ENCODE measurements around the gene NCEH1.

The NCEH1 gene

GRCh38 chr3:172641291-172641690 lies 69.6 kb downstream of the NCEH1 start:
- DNase-seq, result no peak

GRCh38 chr3:172640751-172641150 lies 70.1 kb downstream of the NCEH1 start:
- no peak for DNase-seq

- DNase-seq, result no peak
Measured at GRCh38 chr3:172635588-172635987, 75.3 kb downstream of the NCEH1 start.

DNA sequence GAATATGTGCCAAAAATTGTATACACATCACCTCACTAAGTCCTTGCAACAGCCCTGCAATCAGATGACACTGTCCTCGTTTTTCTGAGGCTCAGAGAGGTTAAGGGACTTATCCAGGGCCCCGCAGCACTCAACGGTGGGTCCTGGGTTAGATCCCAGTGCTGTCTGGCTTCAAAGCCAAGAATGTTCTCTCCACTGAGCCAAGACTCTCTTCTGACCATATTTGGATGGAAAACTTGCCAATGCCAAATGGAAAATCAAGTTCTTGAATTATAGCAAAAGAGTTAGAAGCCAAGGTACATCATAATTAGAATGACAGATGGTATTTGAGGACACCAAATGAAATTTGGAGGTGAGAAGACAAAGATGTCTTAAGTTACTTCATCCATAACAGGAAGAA lies 75.9 kb downstream of the NCEH1 start:
- DNase-seq, result no peak

DNA sequence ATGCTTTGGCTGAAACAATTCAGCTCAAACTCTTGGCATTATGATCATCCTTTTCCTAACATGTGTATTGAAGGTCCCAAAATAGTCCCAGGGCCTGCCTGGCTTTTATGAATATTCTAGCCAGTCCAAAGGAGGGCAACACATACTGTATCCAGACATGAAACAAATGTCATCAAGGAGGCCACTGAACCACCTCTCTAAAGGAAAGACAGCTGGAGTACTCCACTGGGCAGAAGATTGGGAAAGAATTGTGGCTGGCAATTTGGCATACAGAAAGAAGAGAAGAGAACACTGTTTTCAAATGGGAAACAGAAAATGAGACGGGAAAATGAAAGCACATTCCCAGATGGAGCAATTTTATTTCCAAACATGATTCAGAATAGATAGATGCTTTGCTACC lies 80.6 kb downstream of the NCEH1 start:
- DNase-seq, result no peak

DNA sequence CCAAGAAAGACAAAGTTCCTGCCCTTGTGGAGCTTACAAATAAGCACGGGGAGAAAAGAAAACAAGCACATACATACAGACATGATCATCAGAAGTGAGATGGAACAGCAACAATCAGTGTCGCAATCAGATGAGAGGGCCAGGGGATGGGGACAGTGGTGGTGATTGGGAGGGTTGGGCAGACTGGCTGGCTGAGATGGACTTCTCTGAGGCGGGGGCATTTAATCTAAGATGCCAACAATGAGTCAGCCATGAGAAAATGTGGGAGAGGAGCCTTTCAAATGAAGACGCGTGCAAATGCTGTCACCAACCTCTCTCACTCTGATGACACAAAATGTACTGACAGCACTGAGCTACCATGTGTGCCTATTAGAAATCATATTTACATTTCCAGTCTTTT lies 81.4 kb downstream of the NCEH1 start:
- DNase-seq, result no peak

- no peak for DNase-seq
Measured at GRCh38 chr3:172627057-172627809, 83.6 kb downstream of the NCEH1 start.

- no peak for DNase-seq
Measured at GRCh38 chr3:172626021-172626640, 84.7 kb downstream of the NCEH1 start.

GRCh38 chr3:172625404-172625803 lies 85.5 kb downstream of the NCEH1 start:
- no peak for DNase-seq

DNA sequence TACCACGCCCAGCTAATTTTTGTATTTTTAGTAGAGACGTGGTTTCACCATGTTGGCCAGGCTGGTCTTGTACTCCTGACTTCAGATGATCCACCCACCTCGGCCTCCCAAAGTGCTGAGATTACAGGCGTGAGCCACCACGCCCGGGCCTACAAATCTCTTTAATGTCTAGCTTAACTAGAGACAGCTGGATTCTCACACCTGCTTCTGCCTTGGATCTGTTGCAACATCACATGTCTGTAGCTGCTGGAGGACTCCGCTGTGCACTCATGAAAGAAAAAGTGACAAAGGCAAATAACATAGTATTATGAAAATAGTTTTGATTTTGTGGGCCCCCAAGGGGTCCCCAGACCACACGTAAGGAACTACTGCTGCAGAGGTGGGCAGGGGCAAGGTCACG lies 85.9 kb downstream of the NCEH1 start:
- DNase-seq, result no peak

GRCh38 chr3:172622916-172623700 lies 87.8 kb downstream of the NCEH1 start:
- peak; percentile 28 to 45 for DNase-seq

GRCh38 chr3:172622156-172622555 lies 88.7 kb downstream of the NCEH1 start:
- no peak for DNase-seq

DNA sequence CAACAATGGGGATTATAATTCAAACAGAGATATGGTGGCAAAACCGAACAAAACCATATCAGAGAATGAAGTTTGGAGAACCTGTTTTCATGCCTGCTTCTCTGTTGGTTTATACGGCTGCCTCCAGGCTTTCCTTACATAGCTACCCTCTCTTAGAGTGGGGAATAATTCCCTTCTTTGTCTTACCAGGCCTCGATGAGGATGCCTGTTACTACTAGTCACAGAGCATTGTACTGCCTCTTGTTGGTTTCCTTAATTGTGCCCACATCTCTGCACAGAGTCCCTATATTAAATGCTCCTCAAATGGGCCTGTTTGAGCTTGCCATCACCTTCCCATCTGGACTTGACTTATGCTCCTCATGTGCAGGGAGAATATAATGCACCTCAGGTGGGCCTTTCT lies 92.9 kb downstream of the NCEH1 start:
- no peak for DNase-seq

GRCh38 chr3:172617013-172617706 lies 93.7 kb downstream of the NCEH1 start:
- DNase-seq, result no peak

- DNase-seq, result no peak
Measured at GRCh38 chr3:172616031-172616461, 94.8 kb downstream of the NCEH1 start.

DNA sequence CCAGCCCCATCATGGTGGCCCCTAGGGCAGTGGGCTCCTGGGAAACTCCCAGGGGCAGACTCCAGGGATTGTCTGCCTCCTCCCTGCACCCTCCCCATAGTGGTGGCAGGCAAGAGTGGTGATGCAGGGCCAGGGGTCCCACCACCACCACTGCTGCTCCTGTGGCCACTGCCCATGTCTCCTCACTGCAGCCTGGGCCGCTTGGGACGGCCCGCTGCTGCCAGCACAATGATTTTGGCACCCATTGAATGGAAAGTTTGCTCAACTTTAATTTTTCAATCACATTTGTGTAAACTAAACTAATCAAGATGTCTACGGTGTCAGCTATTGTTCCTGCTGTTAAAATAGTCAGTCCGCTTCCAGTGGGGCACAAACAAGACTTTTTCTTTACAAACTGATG lies 95.6 kb downstream of the NCEH1 start:
- no peak for DNase-seq

DNA sequence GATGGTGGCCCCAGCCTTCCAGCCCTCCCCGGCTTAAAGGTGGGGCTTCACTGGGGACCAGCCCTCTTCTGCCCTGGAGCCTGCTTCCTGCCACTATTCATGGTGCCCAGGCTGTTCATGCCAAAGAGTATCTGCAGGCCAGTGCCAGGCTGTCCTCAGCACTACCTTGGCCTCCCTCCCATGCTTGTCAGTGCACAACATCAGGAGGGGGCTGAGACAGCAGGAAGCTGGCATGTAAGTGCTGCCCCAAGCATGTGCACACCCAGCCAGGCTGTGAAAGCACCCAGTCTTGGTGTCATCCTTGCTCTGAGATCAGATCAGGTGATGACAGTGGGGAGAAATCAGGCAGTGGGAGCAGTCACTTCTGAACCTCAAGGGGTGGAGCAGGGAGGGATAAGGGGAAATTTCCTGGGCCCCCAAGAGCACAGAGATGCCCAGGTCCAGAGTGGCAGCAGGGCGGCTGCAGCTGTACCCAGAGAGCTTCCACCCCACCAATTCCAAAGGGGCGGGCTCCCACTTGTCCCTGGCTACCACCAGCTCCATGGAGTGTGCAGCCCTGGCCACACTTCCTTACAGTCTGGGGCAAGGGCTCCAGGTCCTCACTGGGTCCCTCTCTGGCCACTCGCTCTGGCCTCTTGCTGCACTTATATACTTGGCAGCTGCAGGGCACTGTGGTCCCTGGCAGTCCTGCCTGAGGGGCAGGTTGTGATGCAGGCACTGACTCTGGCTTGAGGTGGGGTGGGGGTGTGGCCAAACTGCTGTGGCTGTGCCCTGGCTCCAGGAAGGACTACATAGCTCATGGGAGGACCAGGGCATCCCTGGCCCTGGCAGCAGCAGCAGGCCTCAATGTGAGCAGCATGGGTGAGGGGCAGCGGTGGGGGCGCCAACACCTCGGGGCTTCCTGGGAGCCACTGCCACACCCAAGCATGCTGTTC lies 96.3 kb downstream of the NCEH1 start:
- DNase-seq, result no peak

- no peak for DNase-seq
Measured at GRCh38 chr3:172613845-172614244, 97.0 kb downstream of the NCEH1 start.

DNA sequence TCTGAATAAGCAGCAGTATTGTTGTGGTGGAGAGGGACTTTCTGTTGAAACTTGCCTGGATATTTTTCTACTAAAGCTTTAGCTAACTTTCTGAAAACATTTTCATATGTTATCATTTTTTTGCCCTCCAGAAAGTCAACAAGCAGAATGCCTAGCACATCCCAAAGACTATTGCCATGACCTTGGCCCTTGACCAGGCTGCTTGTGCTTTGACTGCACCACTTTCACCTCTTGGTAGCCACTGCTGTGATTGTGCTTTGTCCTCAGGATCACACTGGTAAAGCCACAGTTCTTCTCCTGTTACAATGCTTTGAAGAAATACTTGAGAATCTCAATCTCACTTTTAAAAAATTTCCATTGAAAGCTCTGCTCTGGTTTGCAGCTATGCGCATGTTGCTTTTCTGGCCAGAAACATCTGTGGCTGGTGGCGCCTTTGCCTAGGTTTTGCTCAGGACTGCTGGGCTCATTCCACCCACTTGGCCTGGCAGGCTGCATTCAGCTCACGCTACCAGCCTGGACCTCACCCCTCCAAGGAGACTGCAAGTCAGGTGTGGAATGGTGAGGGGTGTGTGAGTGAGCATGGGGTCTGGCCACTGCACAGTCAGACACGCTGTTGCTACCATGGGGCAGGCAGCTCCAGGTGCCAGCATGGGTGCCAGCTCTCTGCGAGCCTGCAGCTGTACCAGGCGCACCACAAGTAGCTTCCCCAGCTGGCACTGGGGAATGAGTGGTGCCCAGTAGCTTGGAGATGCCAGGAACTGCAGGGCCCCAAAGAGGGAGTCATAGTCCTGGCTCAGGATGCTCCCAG lies 97.8 kb downstream of the NCEH1 start:
- DNase-seq, result no peak

GRCh38 chr3:172609750-172610149 lies 101.1 kb downstream of the NCEH1 start:
- DNase-seq, result no peak

DNA sequence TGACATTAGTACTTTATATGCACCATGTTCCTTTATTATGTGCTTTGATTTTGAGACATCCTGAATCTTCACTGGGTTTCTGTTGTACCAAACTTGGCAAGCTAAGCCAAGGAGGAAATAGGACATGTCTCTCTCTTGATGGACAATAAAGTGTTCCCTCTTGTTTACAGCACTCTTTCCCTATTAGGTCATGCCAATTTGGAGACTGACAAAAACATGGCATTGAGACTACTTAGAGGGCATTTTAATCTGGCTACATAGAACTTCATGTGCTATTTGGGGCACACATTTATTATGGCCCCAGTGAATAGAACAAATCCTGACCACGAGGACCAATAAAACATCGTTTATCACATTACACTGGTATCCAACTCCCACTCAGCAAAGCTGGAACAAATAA lies 102.3 kb downstream of the NCEH1 start:
- no peak for DNase-seq

All from stimulated activated CD4-positive, alpha-beta T cell treated with anti-CD3 and anti-CD28 coated beads, Interleukin-2, amount 100 ng/mL, for 48 hours (primary cell).